Measurements from ENCODE around the gene PPP2R5D. TPM values are rescaled to one million over a fixed set of nuclear protein-coding genes. Genes with fewer than 3 reads are reported as not detected.

The PPP2R5D gene
- 10 to 100 TPM; 36.6 to 38.0 TPM for total RNA-seq
- 10 to 100 TPM; 22.3 to 30.8 TPM for polyA plus RNA-seq

GRCh38 chr6:42984001-42984923 is at the start of gene PPP2R5D:
TSS of gene PPP2R5D (plus strand) at chr6:42984570. CDS start at chr6:42984678, 108 bp downstream.
- Histone ChIP-seq H3K9me3 (ENCODE audit: control insufficient read depth in 1 of 2, low read length in 2 of 2) (no peaks in the 10 kb centered on the region), H3K27me3 (ENCODE audit: insufficient read depth, low read length) (no peaks in the 10 kb centered on the region), H3K27ac (ENCODE audit: low read depth, low read length) (peak within 1 kb of the TSS; percentile 87), H3K36me3 (ENCODE audit: insufficient read depth, low read length) (peaks cover 10% of the 10 kb centered on the region), H3K4me3 (ENCODE audit: low read length in 2 of 2) (peak within 1 kb of the TSS; percentile 70 to 75), H3K4me1 (ENCODE audit: insufficient read depth, low read length) (peaks cover 58% of the 10 kb centered on the region)
- H3K36me3 Mint-ChIP-seq = peaks cover 0 to 19% of the 10 kb centered on the region in 2 donors
- intact Hi-C loops (cut with micrococcal nuclease) = loop anchor here (1.0 to 2.0 kb wide), 5 partner anchors 24 to 191 kb away; partner anchors contain the start of genes CNPY3, CUL7, GNMT and KLHDC3
- CTCF ChIA-PET (ENCODE audit: partially characterized antibody) = interaction anchor here (0.8 to 1.8 kb wide), 4 partner anchors 9 to 55 kb away, joined by 3 to 12 read pairs (median 4); partner anchors contain the start of gene CNPY3
- H3K9me3 Mint-ChIP-seq = no peaks in the 10 kb centered on the region
- no peaks in the 10 kb centered on the region for H3K27me3 Mint-ChIP-seq
- POLR2A ChIA-PET (ENCODE audit: partially characterized antibody) = interaction anchor here (0.7 to 3.8 kb wide), 32 partner anchors 9 to 645 kb away, joined by 3 to 80 read pairs (median 3); partner anchors contain the start of genes ABCC10, CNPY3, CUL7 and DNPH1
- H3K4me1 Mint-ChIP-seq = peaks cover 45 to 73% (median 62%) of the 10 kb centered on the region in 4 donors
- H3K4me3 Mint-ChIP-seq = peak within 1 kb of the TSS; percentile 88 to 97 (median 94)
- peak within 1 kb of the TSS; percentile 93 to 98 (median 96) for H3K27ac Mint-ChIP-seq
- peak; percentile 96 to 99 (median 98) for DNase-seq

DNA sequence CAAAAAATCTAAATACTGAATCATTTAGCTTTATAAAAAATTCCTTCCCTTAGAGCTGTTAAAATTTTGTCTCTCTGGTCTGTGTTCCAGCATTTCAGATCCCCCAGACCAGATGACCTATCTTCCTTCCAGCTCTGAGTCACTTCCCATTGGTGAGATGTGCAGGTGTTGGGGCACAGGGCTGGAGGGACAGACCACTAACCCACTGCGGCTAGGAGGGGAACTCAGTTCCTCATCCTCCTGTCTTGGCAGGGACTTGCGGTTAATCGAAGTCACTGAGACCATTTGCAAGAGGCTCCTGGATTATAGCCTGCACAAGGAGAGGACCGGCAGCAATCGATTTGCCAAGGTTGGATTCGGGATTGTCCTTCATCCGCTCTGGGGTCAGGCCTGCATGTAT is 49.0 kb upstream of the PPP2R5D start:
- Histone ChIP-seq H3K4me1 (ENCODE audit: insufficient read depth, low read length) (peaks cover 43% of the 10 kb centered on the region), H3K9me3 (ENCODE audit: control insufficient read depth in 1 of 2, low read length in 2 of 2) (no peaks in the 10 kb centered on the region), H3K27me3 (ENCODE audit: insufficient read depth, low read length) (no peaks in the 10 kb centered on the region), H3K27ac (ENCODE audit: low read depth, low read length) (no peak overlapping the region), H3K4me3 (ENCODE audit: low read length in 2 of 2) (no peak overlapping the region), H3K36me3 (ENCODE audit: insufficient read depth, low read length) (peaks cover 69% of the 10 kb centered on the region)
- peaks cover 24 to 58% (median 34%) of the 10 kb centered on the region in 4 donors for H3K4me1 Mint-ChIP-seq
- peak overlapping the region in 1 of 7 donors; percentile 46 for H3K27ac Mint-ChIP-seq
- DNase-seq = no peak
- intact Hi-C loops (cut with micrococcal nuclease) = no loop called here
- H3K9me3 Mint-ChIP-seq = no peaks in the 10 kb centered on the region
- CTCF ChIA-PET (ENCODE audit: partially characterized antibody) = interaction anchor here (0.8 kb wide), 1 partner anchor 208 kb away, joined by 4 read pairs; no protein-coding TSS in a partner anchor
- POLR2A ChIA-PET (ENCODE audit: partially characterized antibody) = interaction anchor here (1.2 kb wide), 1 partner anchor 49 kb away, joined by 3 read pairs; the partner anchor contains the start of gene PPP2R5D
- H3K36me3 Mint-ChIP-seq = peaks cover 44 to 72% of the 10 kb centered on the region in 2 donors
- H3K27me3 Mint-ChIP-seq = no peaks in the 10 kb centered on the region
- no peak overlapping the region for H3K4me3 Mint-ChIP-seq

GRCh38 chr6:42936398-42936797 is 48.0 kb upstream of the PPP2R5D start:
- intact Hi-C loops (cut with micrococcal nuclease) = no loop called here
- H3K9me3 Mint-ChIP-seq = no peaks in the 10 kb centered on the region
- ChIA-PET POLR2A (ENCODE audit: partially characterized antibody) (interaction anchor here (0.7 to 1.4 kb wide), 2 partner anchors 43 to 77 kb away, joined by 3 read pairs; partner anchors contain the start of genes KLHDC3, MEA1 and PEX6), CTCF (ENCODE audit: partially characterized antibody) (interaction anchor here (0.6 to 1.1 kb wide), 2 partner anchors 42 to 205 kb away, joined by 3 to 4 read pairs; partner anchors contain the start of gene PEX6)
- H3K27me3 ChIP-seq (ENCODE audit: insufficient read depth, low read length) = no peaks in the 10 kb centered on the region
- H3K27ac Mint-ChIP-seq = peak overlapping the region in 2 of 7 donors; percentile 19 to 46
- H3K4me3 ChIP-seq (ENCODE audit: low read length in 2 of 2) = no peak overlapping the region
- H3K27me3 Mint-ChIP-seq = no peaks in the 10 kb centered on the region
- H3K4me1 ChIP-seq (ENCODE audit: insufficient read depth, low read length) = peaks cover 32% of the 10 kb centered on the region
- no peak overlapping the region for H3K27ac ChIP-seq (ENCODE audit: low read depth, low read length)
- DNase-seq = no peak
- H3K36me3 ChIP-seq (ENCODE audit: insufficient read depth, low read length) = peaks cover 72% of the 10 kb centered on the region
- peaks cover 44 to 75% of the 10 kb centered on the region in 2 donors for H3K36me3 Mint-ChIP-seq
- no peaks in the 10 kb centered on the region for H3K9me3 ChIP-seq (ENCODE audit: control insufficient read depth in 1 of 2, low read length in 2 of 2)
- H3K4me3 Mint-ChIP-seq = no peak overlapping the region
- peaks cover 23 to 47% (median 27%) of the 10 kb centered on the region in 4 donors for H3K4me1 Mint-ChIP-seq

DNA sequence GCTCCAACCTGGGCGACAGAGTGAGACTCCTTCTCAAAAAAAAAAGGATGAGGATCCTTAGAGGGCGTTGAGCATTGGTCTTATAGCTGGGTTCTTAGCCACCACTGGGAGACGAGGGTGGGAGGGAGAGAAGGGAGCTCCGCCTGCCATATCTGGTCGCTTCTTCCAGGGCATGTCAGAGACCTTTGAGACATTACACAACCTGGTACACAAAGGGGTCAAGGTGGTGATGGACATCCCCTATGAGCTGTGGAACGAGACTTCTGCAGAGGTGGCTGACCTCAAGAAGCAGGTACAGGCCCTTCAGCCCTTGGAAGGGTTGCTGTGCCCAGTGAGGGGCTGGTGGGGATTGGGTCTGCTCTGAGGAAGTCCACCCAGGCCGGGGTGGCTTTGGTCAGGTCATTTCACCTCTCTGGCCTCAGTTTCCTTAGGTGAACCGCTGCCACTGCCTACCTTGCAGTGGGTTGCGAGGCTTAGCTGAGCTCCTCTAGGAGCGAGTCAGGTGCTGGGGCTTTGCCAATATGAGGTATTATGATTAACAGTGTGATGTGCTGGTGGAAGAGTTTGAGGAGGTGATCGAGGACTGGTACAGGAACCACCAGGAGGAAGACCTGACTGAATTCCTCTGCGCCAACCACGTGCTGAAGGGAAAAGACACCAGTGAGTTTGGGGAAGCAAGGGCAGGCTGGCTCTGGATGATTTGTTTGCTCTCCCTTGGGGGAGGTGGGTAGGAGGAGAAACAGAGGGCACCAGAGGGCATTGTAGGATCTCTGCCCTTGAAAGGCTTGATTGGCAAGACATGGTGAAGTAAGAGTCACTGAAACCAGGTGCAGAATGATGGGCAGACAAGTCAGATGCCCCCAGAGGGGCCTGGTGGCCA is 46.6 kb upstream of the PPP2R5D start:
- H3K27ac ChIP-seq (ENCODE audit: low read depth, low read length) = no peak overlapping the region
- POLR2A ChIA-PET (ENCODE audit: partially characterized antibody) = interaction anchor here (0.8 to 3.2 kb wide), 3 partner anchors 8 to 76 kb away, joined by 3 to 18 read pairs (median 3); partner anchors contain the start of genes CNPY3, KLHDC3 and MEA1
- Mint-ChIP-seq H3K36me3 (peaks cover 36 to 69% of the 10 kb centered on the region in 2 donors), H3K4me3 (no peak overlapping the region), H3K27me3 (no peaks in the 10 kb centered on the region), H3K9me3 (no peaks in the 10 kb centered on the region), H3K27ac (peak overlapping the region in 5 of 7 donors; percentile 30 to 90 (median 67)), H3K4me1 (peaks cover 13 to 35% (median 15%) of the 10 kb centered on the region in 4 donors)
- H3K4me3 ChIP-seq (ENCODE audit: low read length in 2 of 2) = no peak overlapping the region
- H3K36me3 ChIP-seq (ENCODE audit: insufficient read depth, low read length) = peaks cover 66% of the 10 kb centered on the region
- no peak for DNase-seq
- intact Hi-C loops (cut with micrococcal nuclease) = no loop called here
- CTCF ChIA-PET (ENCODE audit: partially characterized antibody) = interaction anchor here (0.7 to 1.1 kb wide), 3 partner anchors 9 to 41 kb away, joined by 3 to 4 read pairs (median 4); partner anchors contain the start of genes CNPY3 and PEX6
- peaks cover 20% of the 10 kb centered on the region for H3K4me1 ChIP-seq (ENCODE audit: insufficient read depth, low read length)
- H3K27me3 ChIP-seq (ENCODE audit: insufficient read depth, low read length) = no peaks in the 10 kb centered on the region
- no peaks in the 10 kb centered on the region for H3K9me3 ChIP-seq (ENCODE audit: control insufficient read depth in 1 of 2, low read length in 2 of 2)

GRCh38 chr6:42938428-42938796 is 46.0 kb upstream of the PPP2R5D start:
- H3K36me3 ChIP-seq (ENCODE audit: insufficient read depth, low read length) = peaks cover 62% of the 10 kb centered on the region
- CTCF ChIA-PET (ENCODE audit: partially characterized antibody) = interaction anchor here (1.0 kb wide), 1 partner anchor 9 kb away, joined by 4 read pairs; the partner anchor contains the start of gene CNPY3

DNA sequence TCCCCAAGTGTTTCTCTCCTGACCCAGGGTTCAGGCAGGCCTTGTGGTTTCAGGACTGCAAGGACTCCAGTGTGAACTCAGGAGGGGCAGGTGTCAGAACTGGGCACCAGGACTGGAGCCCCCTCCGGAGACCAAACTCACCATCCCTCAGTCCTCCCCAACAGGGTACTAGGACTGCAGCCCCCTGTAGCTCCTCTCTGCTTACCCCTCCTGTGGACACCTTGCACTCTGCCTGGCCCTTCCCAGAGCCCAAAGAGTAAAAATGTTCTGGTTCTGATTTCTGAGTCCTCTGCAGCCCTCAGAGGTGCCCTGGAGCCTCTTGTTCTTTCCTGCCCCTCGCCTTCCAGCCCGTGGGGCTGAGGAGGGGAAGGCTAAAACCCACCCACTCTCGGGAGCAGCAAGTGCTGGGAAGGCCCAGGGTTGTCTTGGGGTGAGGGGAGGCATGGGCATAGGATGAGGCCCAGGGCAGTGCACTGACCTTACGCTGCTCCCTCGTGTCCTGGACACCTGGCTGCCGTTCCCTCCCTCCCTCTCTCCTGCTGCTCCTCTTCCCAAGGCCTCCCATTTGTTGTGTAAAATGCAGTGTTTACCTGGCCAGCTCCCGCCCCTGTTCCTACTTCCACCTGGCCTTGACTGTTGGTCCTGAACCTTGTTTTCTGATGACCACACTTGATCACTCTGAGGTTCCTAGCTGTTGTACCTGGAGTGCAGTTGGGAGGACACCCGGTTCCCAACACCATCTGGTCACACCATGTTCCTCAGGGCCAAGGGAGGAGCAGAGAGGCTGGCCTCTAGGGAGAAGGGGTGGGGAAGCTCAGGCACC is 45.2 kb upstream of the PPP2R5D start:
- intact Hi-C loops (cut with micrococcal nuclease) = no loop called here
- no peaks in the 10 kb centered on the region for H3K27me3 Mint-ChIP-seq
- H3K4me1 Mint-ChIP-seq = peaks cover 2 to 21% (median 5%) of the 10 kb centered on the region in 4 donors
- Histone ChIP-seq H3K36me3 (ENCODE audit: insufficient read depth, low read length) (peaks cover 59% of the 10 kb centered on the region), H3K27me3 (ENCODE audit: insufficient read depth, low read length) (no peaks in the 10 kb centered on the region), H3K4me1 (ENCODE audit: insufficient read depth, low read length) (peaks cover 6% of the 10 kb centered on the region), H3K4me3 (ENCODE audit: low read length in 2 of 2) (no peak overlapping the region), H3K27ac (ENCODE audit: low read depth, low read length) (no peak overlapping the region), H3K9me3 (ENCODE audit: control insufficient read depth in 1 of 2, low read length in 2 of 2) (no peaks in the 10 kb centered on the region)
- ChIA-PET CTCF (ENCODE audit: partially characterized antibody) (interaction anchor here (1.0 kb wide), 1 partner anchor 10 kb away, joined by 4 read pairs; the partner anchor contains the start of gene CNPY3), POLR2A (ENCODE audit: partially characterized antibody) (interaction anchor here (3.2 kb wide), 1 partner anchor 10 kb away, joined by 18 read pairs; the partner anchor contains the start of gene CNPY3)
- no peaks in the 10 kb centered on the region for H3K9me3 Mint-ChIP-seq
- DNase-seq = no peak
- peaks cover 32 to 64% of the 10 kb centered on the region in 2 donors for H3K36me3 Mint-ChIP-seq
- no peak overlapping the region for H3K4me3 Mint-ChIP-seq
- H3K27ac Mint-ChIP-seq = peak overlapping the region in 5 of 7 donors; percentile 9 to 60 (median 35)

More at GRCh38 chr6:42938428-42938796, 46.0 kb upstream of the PPP2R5D start:
- Mint-ChIP-seq H3K4me1 (peaks cover 7 to 29% (median 9%) of the 10 kb centered on the region in 4 donors), H3K27me3 (no peaks in the 10 kb centered on the region), H3K27ac (peak overlapping the region in 2 of 7 donors; percentile 37 to 67), H3K4me3 (no peak overlapping the region), H3K9me3 (no peaks in the 10 kb centered on the region), H3K36me3 (peaks cover 31 to 65% of the 10 kb centered on the region in 2 donors)
- peaks cover 13% of the 10 kb centered on the region for H3K4me1 ChIP-seq (ENCODE audit: insufficient read depth, low read length)
- POLR2A ChIA-PET (ENCODE audit: partially characterized antibody) = interaction anchor here (3.2 kb wide), 1 partner anchor 9 kb away, joined by 18 read pairs; the partner anchor contains the start of gene CNPY3
- H3K9me3 ChIP-seq (ENCODE audit: control insufficient read depth in 1 of 2, low read length in 2 of 2) = no peaks in the 10 kb centered on the region
- intact Hi-C loops (cut with micrococcal nuclease) = no loop called here
- H3K27ac ChIP-seq (ENCODE audit: low read depth, low read length) = no peak overlapping the region
- H3K27me3 ChIP-seq (ENCODE audit: insufficient read depth, low read length) = no peaks in the 10 kb centered on the region
- DNase-seq = no peak
- H3K4me3 ChIP-seq (ENCODE audit: low read length in 2 of 2) = no peak overlapping the region
